Measurements from ENCODE around the gene UXS1. TPM values are rescaled to one million over a fixed set of nuclear protein-coding genes. Genes with fewer than 3 reads are reported as not detected.

The UXS1 gene
- total RNA-seq, 1 donor from 2014 or later, result 60.7 TPM

DNA sequence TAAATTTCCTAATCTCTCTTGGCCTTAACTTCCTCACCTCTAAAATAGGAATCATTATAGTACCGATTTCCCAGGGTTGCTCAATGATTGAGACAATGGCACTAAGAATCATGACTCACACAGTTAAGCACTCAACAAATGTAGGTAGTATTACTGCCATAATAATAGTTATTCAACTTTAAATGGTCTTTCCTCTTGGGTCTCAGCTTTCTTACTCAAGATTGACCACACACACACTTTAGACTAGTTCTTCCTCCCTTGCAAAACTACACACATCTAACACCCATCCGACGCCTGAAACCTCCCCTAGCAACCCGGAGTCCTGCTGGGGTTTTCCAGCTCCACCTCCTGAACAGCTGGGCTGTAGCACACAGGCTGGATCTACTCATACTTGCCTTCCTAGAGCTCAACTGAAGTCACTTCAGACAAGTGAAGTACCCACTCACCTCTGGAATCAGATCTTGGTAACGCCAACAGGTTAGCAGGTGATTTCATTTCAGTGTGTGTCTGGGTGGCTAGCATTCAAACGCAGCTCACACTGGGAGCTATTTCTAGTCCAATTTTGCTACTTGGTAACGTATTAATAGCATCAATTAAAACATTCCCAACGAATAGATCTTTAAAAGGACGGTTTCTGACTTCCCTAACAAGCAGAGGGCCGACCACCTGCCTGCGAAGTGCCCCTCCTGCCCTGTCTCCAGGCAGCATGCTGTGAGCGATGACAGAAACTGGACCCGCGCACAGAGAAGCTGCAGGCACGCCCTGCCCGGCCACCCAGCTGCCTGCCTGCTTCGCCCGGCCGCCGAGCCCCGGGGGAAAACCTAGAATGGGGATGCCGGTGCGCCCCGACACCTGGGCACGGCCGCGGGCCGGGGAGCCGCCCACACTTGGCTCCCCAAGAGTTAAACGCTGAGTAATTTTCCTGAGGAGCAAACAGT is 1.1 kb downstream of the UXS1 start:
- Mint-ChIP-seq H3K4me3 (ENCODE audit: low read depth) (peak overlapping the region; percentile 80), H3K9me3 (ENCODE audit: low read depth) (no peaks in the 10 kb centered on the region), H3K27ac (peak overlapping the region; percentile 11), H3K4me1 (ENCODE audit: low read depth) (peaks cover 23% of the 10 kb centered on the region), H3K36me3 (ENCODE audit: insufficient read depth) (no peaks in the 10 kb centered on the region), H3K27me3 (no peaks in the 10 kb centered on the region)
- TF ChIP-seq, protein P1, sequence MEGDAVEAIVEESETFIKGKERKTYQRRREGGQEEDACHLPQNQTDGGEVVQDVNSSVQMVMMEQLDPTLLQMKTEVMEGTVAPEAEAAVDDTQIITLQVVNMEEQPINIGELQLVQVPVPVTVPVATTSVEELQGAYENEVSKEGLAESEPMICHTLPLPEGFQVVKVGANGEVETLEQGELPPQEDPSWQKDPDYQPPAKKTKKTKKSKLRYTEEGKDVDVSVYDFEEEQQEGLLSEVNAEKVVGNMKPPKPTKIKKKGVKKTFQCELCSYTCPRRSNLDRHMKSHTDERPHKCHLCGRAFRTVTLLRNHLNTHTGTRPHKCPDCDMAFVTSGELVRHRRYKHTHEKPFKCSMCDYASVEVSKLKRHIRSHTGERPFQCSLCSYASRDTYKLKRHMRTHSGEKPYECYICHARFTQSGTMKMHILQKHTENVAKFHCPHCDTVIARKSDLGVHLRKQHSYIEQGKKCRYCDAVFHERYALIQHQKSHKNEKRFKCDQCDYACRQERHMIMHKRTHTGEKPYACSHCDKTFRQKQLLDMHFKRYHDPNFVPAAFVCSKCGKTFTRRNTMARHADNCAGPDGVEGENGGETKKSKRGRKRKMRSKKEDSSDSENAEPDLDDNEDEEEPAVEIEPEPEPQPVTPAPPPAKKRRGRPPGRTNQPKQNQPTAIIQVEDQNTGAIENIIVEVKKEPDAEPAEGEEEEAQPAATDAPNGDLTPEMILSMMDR (IDR thresholded peaks at IDR 0.05; ENCODE audit: unreplicated experiment), result no peak
- peak; percentile 22 for DNase-seq (ENCODE audit: low spot score, unreplicated experiment)

DNA sequence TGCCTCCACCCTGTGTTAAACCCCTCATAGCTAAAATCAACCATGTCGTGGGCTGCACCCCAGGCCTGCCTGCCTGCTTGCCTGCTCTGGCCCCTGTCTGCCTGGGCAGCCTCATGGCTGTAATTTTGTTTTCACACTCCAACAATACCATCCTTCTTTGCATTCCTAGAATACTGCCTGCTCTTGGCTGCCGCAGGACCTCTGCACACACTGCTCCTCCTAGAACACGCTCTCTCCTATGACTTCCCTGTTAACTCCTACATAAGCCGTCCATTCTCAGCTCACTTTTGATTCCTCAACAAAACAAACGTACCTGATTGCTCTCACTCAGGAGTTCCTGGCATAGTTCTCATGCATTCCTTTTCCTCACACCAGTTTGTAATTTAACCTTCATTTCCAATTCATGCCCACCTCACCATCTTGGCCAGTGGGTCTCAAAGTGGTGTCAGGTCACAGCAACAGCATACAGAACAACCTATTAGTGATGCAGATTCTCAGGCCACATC is 2.5 kb downstream of the UXS1 start:
- H3K36me3 Mint-ChIP-seq (ENCODE audit: insufficient read depth), result no peaks in the 10 kb centered on the region
- H3K4me3 Mint-ChIP-seq (ENCODE audit: low read depth), result peak overlapping the region; percentile 53
- H3K4me1 Mint-ChIP-seq (ENCODE audit: low read depth), result peaks cover 23% of the 10 kb centered on the region
- H3K9me3 Mint-ChIP-seq (ENCODE audit: low read depth), result no peaks in the 10 kb centered on the region
- TF ChIP-seq, protein P1 (IDR thresholded peaks at IDR 0.05; ENCODE audit: unreplicated experiment), result no peak
- no peaks in the 10 kb centered on the region for H3K27me3 Mint-ChIP-seq
- peak overlapping the region; percentile 33 for H3K27ac Mint-ChIP-seq
- DNase-seq (ENCODE audit: low spot score, unreplicated experiment), result no peak

DNA sequence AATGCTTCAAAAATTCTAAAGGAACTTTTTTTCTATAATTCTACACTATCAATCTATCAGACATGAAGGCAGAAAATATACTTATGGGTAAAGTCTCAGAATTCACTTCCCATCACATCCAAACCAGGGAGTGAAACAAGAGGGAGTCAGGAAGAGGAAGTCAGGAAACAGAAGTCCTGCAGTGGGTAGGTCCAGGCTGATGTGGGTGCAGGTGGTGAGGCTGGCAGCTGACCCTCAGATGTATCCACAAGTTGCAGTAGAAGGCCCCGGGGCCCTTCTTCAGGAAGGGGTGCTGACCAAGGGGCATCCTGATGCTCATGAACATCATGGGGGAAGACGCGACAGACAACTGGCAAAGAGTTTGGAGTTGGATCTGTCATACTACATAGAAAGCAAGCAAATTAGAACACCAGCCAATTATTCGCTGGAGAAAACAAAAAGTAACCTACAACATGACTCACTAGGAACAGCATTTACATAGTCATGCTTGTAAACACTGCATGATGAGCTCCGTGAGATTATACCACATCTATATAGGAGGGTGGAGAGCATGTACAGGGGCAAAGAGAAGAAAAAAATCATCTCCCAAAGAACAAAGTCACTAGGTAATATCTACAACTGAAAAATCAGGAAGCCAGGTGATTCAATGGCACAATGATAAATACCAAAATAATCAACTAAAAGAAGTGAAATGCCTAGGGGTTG is 4.2 kb downstream of the UXS1 start:
- H3K4me3 Mint-ChIP-seq (ENCODE audit: low read depth), result no peak overlapping the region
- no peak overlapping the region for H3K27ac Mint-ChIP-seq
- H3K27me3 Mint-ChIP-seq, result no peaks in the 10 kb centered on the region

DNA sequence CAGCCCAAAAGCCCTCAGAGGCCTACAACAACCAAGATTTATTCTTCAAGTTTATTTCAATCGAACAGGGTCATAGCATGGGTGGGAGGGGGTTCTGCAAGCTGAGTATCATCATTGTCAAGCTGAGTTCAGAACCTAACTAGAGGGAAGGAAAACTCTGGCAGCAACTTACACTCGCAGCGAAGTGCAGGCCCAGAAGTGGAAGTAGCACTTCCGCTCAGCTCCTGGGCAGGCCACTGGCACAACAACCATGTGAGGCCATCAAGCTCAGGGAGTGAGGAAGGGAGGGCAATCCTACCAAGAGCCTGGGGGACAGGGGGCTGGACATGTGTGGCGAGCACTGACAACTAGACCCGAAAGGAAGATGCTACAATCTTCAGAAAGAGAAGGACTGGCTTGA is 4.8 kb downstream of the UXS1 start:
- TF ChIP-seq, protein P1 (IDR thresholded peaks at IDR 0.05; ENCODE audit: unreplicated experiment), result no peak
- peaks cover 19% of the 10 kb centered on the region for H3K4me1 Mint-ChIP-seq (ENCODE audit: low read depth)

More for the DNA sequence above, 4.2 kb downstream of the UXS1 start:
- no peak for DNase-seq (ENCODE audit: low spot score, unreplicated experiment)
- TF ChIP-seq, protein P1 (IDR thresholded peaks at IDR 0.05; ENCODE audit: unreplicated experiment), result no peak
- Mint-ChIP-seq H3K4me1 (ENCODE audit: low read depth) (peaks cover 20% of the 10 kb centered on the region), H3K9me3 (ENCODE audit: low read depth) (no peaks in the 10 kb centered on the region), H3K36me3 (ENCODE audit: insufficient read depth) (no peaks in the 10 kb centered on the region)

DNA sequence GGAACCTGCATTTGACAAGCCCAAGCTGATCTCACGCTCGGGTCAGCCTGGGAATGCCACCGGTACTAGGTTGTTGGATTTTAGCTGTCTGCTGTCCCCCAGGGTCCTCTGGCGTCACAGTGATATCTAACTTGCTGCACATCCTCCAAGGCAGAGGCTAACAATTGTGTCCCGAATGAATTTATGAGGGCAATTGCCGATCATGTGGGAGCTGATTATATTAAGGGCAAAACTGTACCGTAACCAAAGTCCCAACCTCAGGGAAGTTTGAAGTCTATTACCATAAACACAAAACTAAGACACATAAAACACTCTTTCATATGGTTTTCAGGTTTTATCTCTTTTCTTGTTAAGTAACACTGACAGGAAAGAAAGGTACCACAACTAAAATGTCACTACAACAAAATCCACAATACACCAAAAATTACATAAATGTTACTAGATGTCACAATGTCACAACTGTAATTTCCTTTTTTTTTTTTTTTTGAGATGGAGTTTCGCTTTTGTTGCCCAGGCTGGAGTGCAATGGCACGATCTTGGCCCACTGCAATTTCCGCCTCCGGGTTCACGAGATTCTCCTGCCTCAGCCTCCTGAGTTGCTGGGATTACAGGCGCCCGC is 6.7 kb downstream of the UXS1 start:
- no peaks in the 10 kb centered on the region for H3K9me3 Mint-ChIP-seq (ENCODE audit: low read depth)
- H3K4me1 Mint-ChIP-seq (ENCODE audit: low read depth), result peaks cover 12% of the 10 kb centered on the region
- TF ChIP-seq, protein P1 (IDR thresholded peaks at IDR 0.05; ENCODE audit: unreplicated experiment), result no peak
- H3K27me3 Mint-ChIP-seq, result no peaks in the 10 kb centered on the region
- no peaks in the 10 kb centered on the region for H3K36me3 Mint-ChIP-seq (ENCODE audit: insufficient read depth)
- no peak overlapping the region for H3K4me3 Mint-ChIP-seq (ENCODE audit: low read depth)
- no peak for DNase-seq (ENCODE audit: low spot score, unreplicated experiment)
- no peak overlapping the region for H3K27ac Mint-ChIP-seq

More for the DNA sequence above, 4.8 kb downstream of the UXS1 start:
- no peak for DNase-seq (ENCODE audit: low spot score, unreplicated experiment)
- H3K9me3 Mint-ChIP-seq (ENCODE audit: low read depth), result no peaks in the 10 kb centered on the region
- no peak overlapping the region for H3K4me3 Mint-ChIP-seq (ENCODE audit: low read depth)
- no peaks in the 10 kb centered on the region for H3K27me3 Mint-ChIP-seq
- no peak overlapping the region for H3K27ac Mint-ChIP-seq
- H3K36me3 Mint-ChIP-seq (ENCODE audit: insufficient read depth), result no peaks in the 10 kb centered on the region

Measured in progenitor cell of endocrine pancreas (in vitro differentiated cells).